DND-41 (cell line): ENCODE data around the gene MSH5.

Source experiments
- EZH2 ChIP-seq: IDR thresholded peaks from 3 replicates; pipeline ENCODE4 v1.6.1; 2012; ENCODE audit warnings: borderline replicate concordance, low read depth, mild to moderate bottlenecking, moderate library complexity, low read length, inconsistent platforms; ENCODE audit not compliant: severe bottlenecking
- TF ChIP-seq, protein P1 (sequence below): IDR thresholded peaks from 2 replicates; pipeline ENCODE4 v1.5.1; 2012; ENCODE audit warnings: borderline replicate concordance, low read length, moderate library complexity, mild to moderate bottlenecking; ENCODE audit not compliant: poor library complexity, severe bottlenecking; ENCODE audit errors: extremely low read depth

DNA sequence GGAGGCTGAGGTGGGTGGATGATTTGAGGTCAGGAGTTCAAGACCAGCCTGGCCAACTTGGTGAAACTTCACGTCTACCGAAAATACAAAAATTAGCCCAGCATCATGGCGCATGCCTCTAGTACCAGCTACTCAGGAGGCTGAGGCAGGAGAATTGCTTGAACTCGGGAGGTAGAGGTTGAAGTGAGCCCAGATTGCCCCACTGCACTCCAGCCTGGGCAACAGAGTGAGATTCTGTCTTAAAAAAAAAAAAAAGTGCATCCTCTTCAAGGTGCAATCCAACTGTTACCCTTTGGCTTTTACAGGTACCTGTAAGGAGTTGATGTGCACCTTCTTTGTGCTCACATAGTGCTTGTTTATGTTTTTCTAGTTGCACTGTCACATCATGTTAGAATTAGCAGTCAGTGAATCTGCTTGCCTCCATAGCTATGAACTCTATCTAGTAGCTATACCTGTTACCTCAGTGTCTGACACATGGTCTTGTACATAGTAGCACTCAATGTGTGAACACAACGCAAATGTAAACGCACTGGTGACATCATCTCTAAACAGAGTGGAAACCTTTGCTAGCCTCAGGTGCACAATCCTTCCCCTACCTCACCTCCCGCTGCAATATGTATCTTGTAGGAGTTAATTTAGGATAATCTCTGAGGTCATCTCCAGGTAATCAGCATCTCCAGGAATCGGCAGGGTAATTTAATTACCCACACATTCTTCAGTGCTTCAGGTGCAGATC, 9.7 kb downstream of the MSH5 start:
- TF ChIP-seq, protein P1, sequence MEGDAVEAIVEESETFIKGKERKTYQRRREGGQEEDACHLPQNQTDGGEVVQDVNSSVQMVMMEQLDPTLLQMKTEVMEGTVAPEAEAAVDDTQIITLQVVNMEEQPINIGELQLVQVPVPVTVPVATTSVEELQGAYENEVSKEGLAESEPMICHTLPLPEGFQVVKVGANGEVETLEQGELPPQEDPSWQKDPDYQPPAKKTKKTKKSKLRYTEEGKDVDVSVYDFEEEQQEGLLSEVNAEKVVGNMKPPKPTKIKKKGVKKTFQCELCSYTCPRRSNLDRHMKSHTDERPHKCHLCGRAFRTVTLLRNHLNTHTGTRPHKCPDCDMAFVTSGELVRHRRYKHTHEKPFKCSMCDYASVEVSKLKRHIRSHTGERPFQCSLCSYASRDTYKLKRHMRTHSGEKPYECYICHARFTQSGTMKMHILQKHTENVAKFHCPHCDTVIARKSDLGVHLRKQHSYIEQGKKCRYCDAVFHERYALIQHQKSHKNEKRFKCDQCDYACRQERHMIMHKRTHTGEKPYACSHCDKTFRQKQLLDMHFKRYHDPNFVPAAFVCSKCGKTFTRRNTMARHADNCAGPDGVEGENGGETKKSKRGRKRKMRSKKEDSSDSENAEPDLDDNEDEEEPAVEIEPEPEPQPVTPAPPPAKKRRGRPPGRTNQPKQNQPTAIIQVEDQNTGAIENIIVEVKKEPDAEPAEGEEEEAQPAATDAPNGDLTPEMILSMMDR = no peak
- TF ChIP-seq EZH2 = no peak
